T47D (cell line): ENCODE results near the gene TSSC4.

ENCODE experiments used
- DNase-seq, 2 experiments: peaks; one replicate each; pipeline versions ENCODE4 v3.0.0 to v3.0.0-alpha.2; 2011 to 2012; ENCODE audit warnings: low read depth in 1 of 2, low spot score in 1 of 2
- JUND ChIP-seq: IDR thresholded peaks from 2 replicates; pipeline ENCODE4 v1.6.1; 2012; ENCODE audit warnings: low read depth
- in situ Hi-C: cut with HindIII; loops from 2 replicates; pipeline ENCODE4 v1.10.0; 2016; ENCODE audit warnings: low sequenced_read_pairs, low pct_unique_long_range_greater_than_20kb

The TSSC4 gene

DNA sequence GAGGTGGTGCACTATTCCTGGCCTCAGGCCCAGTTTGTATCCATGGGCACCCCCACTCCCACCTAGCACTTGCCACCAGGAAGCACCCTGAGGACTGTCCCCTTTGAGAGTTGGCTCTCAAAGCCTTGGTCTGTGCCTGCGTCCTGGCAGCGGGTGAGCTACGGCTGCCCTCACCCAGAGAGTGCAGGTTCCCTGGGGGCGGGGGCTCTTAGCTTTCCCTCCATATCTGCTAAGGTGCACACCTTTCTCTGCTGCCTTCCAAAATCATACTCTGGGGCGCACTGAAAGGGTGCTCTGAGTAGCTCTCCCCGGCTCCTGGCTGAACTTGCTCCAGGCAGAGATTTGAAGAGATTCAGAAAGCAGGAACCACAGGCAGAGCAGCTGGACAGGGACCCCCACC, 51.4 kb downstream of the TSSC4 start:
- DNase-seq = no peak
- no peak for TF ChIP-seq JUND
- in situ Hi-C loops = no loop called here

DNA sequence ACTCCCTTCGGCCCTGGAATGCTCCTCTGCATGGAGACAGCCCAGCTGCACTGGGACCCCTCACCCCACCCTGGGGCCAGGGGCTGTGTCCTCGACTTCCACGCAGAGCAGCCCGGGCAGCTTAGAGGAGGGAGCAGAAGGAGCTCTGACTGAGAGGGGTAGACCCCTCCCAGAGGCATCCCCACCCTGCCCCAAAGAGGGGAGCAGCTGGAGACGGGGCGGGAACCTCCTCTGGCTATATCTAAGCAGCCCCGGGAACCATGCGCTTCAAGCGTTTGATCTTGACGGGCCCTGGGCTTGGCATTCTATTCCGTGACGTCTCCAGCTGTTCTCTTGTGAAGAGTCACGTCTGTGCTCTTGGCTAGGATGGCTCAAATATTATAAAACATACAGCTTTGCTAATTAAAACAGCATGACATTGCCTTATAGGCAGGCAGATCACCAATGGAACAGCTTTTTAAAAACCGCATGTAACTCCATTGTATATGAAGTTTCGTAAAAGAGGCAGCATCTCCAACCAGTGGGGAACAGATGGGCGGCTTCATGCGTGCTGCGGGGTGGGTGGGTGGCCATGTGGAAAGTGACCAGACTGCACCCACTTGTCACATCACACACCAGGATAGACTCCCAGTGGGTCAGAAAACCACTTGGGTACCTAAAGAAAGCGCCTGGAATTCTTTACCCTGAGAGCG, 51.9 kb downstream of the TSSC4 start:
- in situ Hi-C loops = no loop called here
- DNase-seq = no peak
- no peak for TF ChIP-seq JUND

DNA sequence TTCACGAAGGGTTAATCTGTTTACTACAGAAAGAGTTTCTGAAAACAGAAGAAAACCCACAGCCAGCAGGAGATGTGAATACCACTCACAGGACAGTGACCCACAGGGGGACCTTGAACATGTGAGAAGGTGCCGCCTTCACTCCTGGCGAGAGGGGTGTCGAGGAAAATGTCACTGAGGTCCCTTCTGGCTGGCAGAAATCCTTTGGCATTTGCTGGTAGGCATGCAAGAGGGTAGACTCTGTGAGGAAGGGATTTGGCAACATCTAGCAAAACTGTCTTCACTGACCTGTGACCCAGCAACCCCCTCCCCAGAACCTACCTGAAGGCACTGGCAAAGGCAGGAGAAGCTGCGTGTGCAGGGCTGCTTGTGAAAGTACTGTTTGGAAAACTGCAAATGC, 52.9 kb downstream of the TSSC4 start:
- no peak for TF ChIP-seq JUND
- no peak for DNase-seq
- in situ Hi-C loops = no loop called here
